ENCODE results near the gene NPC1.

Gene NPC1

GRCh38 chr18:23545247-23545789, 41.0 kb downstream of the NPC1 start:
- no peak for DNase-seq

- DNase-seq, result no peak
Measured at GRCh38 chr18:23542461-23542860, 43.8 kb downstream of the NPC1 start.

GRCh38 chr18:23541349-23542093, 44.8 kb downstream of the NPC1 start:
- no peak for DNase-seq

GRCh38 chr18:23540867-23541266, 45.4 kb downstream of the NPC1 start:
- peak; percentile 43 for DNase-seq

- no peak for DNase-seq
Measured at GRCh38 chr18:23539911-23540525, 46.3 kb downstream of the NPC1 start.

GRCh38 chr18:23539296-23539695, 47.0 kb downstream of the NPC1 start:
- DNase-seq, result no peak

- no peak for DNase-seq
Measured at GRCh38 chr18:23538870-23539269, 47.4 kb downstream of the NPC1 start.

GRCh38 chr18:23538001-23538400, 48.3 kb downstream of the NPC1 start:
- no peak for DNase-seq

GRCh38 chr18:23537274-23537673, 49.0 kb downstream of the NPC1 start:
- DNase-seq, result no peak

GRCh38 chr18:23536204-23536603, 50.1 kb downstream of the NPC1 start:
- no peak for DNase-seq

- DNase-seq, result no peak
Measured at GRCh38 chr18:23534276-23534675, 52.0 kb downstream of the NPC1 start.

- DNase-seq, result no peak
Measured at GRCh38 chr18:23532848-23533247, 53.5 kb downstream of the NPC1 start.

- DNase-seq, result no peak
Measured at GRCh38 chr18:23531912-23532311, 54.4 kb downstream of the NPC1 start.

- no peak for DNase-seq
Measured at GRCh38 chr18:23530195-23530594, 56.1 kb downstream of the NPC1 start.

- no peak for DNase-seq
Measured at GRCh38 chr18:23529604-23530003, 56.7 kb downstream of the NPC1 start.

GRCh38 chr18:23528580-23529472, 57.5 kb downstream of the NPC1 start:
- no peak for DNase-seq

GRCh38 chr18:23526501-23527063, 59.7 kb downstream of the NPC1 start:
- DNase-seq, result no peak

- no peak for DNase-seq
Measured at GRCh38 chr18:23524213-23524707, 62.0 kb downstream of the NPC1 start.

GRCh38 chr18:23523429-23524212, 62.7 kb downstream of the NPC1 start:
- DNase-seq, result no peak

- DNase-seq, result no peak
Measured at GRCh38 chr18:23521907-23522306, 64.4 kb downstream of the NPC1 start.

- no peak for DNase-seq
Measured at GRCh38 chr18:23521271-23521670, 65.0 kb downstream of the NPC1 start.

GRCh38 chr18:23519734-23520133, 66.6 kb downstream of the NPC1 start:
- DNase-seq, result no peak
